ENCODE measurements around the gene SELENOK.

The SELENOK gene

DNA sequence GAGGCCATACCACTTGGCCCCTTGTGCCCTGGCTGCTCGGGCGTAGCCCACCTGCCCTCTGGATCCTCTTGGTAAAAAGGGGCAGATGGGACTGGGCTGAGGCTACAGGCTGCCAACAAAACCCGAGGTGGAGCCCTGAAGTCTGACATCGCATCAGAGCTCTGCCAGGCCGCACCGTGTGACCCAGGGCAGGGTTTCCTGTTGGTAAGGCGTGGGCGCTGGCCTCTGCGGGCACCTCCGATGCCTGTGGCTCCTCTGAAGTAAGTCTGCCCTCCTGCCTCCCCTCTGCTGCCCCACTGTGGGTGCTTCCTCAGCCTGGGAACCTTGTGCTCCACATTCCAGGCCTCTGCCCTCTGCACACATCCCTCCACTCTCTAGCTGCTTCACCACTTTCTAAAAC is 54.3 kb downstream of the SELENOK start:
- TF ChIP-seq, protein P1, sequence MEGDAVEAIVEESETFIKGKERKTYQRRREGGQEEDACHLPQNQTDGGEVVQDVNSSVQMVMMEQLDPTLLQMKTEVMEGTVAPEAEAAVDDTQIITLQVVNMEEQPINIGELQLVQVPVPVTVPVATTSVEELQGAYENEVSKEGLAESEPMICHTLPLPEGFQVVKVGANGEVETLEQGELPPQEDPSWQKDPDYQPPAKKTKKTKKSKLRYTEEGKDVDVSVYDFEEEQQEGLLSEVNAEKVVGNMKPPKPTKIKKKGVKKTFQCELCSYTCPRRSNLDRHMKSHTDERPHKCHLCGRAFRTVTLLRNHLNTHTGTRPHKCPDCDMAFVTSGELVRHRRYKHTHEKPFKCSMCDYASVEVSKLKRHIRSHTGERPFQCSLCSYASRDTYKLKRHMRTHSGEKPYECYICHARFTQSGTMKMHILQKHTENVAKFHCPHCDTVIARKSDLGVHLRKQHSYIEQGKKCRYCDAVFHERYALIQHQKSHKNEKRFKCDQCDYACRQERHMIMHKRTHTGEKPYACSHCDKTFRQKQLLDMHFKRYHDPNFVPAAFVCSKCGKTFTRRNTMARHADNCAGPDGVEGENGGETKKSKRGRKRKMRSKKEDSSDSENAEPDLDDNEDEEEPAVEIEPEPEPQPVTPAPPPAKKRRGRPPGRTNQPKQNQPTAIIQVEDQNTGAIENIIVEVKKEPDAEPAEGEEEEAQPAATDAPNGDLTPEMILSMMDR (IDR thresholded peaks at IDR 0.05; ENCODE audit: low read depth, low read length, missing control alignments) = no peak
- H3K4me3 ChIP-seq (ENCODE audit: low read depth, low read length) = no peak overlapping the region
- in situ Hi-C loops (cut with HindIII; ENCODE audit: low sequenced_read_pairs) = no loop called here
- no peak for DNase-seq (ENCODE audit: low read depth)

DNA sequence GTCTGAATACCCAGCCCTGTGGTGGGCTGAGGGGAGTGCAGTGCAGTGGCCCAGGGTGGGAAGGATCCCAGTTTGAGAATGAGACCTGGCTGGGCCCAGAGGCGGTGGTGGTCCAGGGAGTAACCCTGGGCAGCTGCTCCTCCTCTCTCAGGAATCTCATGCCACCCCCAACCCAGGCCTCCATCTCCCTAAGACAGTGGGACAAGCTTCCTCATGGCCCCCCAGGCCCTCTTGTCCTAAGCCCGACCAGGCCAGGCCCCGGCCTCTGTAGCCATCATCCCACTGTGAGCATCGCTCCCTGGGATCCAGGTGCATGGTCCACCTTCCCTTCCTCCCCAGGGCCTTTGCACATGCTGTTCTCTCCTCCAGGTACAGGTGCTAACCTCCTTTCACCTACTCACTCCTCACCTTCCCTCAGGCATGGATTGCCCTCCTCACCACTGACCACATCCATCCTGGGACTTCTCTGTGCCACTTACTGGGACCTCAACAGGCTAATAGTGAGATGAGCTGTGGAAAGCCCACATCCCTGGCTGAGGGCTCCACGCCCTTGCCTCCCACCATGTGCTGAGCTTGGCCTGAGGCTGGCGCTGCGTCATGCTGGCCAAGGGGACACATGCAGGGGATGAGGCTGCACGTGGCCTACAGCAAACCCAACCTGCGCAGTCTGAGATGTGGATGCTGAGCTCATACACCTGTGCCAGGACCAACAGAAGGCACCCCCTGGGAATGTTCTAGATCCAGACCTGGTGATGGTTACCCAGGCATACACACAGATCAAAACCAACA is 55.4 kb downstream of the SELENOK start:
- in situ Hi-C loops (cut with HindIII; ENCODE audit: low sequenced_read_pairs) = no loop called here
- TF ChIP-seq, protein P1 (IDR thresholded peaks at IDR 0.05; ENCODE audit: low read depth, low read length, missing control alignments) = no peak
- no peak for DNase-seq (ENCODE audit: low read depth)
- no peak overlapping the region for H3K4me3 ChIP-seq (ENCODE audit: low read depth, low read length)

DNA sequence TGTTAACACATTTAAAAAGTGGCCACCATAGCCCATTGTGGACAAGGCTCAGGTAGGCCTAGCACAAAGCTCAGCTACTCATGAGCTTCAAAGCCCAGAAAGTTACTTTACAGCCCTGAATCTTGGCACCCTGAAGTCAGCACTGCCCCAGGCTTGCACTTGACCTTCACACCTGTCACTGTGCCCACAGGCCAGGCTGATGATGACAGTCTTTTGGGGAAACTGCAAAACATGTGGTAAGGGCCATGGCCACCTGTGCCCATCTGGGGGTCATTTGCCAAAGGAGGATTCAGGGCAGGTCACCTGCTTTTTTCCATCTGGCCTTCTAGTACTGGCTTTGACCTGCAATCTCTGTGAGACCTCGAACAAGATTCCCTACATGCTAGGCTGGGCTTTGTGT is 56.4 kb downstream of the SELENOK start:
- in situ Hi-C loops (cut with HindIII; ENCODE audit: low sequenced_read_pairs) = no loop called here

DNA sequence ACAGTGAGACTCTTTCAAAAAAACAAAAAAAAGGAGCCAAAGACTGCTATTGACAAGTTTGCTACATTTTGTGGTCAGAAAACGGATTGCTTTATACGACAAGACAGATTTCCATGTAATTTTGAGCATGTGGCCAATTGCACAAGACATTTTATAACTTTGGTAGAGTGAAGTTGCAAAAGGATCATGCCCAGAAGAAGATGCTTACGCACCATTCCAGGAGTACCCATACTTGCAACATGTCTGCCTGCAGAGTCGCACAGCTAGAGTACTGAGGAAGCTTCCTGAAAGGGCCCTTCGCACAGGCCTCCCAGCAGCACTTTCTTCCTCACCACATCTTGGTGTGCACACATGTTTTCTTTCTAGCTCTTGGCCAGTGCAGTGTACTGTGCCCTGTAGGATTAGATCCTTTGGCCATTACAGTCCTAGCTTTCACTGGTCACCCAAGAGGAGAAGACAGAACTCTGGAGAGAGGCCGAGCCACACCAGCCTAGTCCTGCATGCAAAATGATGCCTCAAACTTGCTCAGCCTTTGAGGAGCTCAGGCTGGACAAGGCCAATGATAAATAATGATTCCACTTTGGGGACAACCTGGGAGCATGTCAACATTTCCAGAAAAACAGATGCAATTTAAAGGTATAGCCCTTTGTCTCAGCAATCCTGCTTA is 57.1 kb downstream of the SELENOK start:
- H3K4me3 ChIP-seq (ENCODE audit: low read depth, low read length) = no peak overlapping the region
- DNase-seq (ENCODE audit: low read depth) = no peak
- TF ChIP-seq, protein P1 (IDR thresholded peaks at IDR 0.05; ENCODE audit: low read depth, low read length, missing control alignments) = no peak
- in situ Hi-C loops (cut with HindIII; ENCODE audit: low sequenced_read_pairs) = no loop called here

More for the DNA sequence above, 56.4 kb downstream of the SELENOK start:
- TF ChIP-seq, protein P1 (IDR thresholded peaks at IDR 0.05; ENCODE audit: low read depth, low read length, missing control alignments) = no peak
- no peak for DNase-seq (ENCODE audit: low read depth)
- no peak overlapping the region for H3K4me3 ChIP-seq (ENCODE audit: low read depth, low read length)

Data from astrocyte of the cerebellum (primary cell).